Gastrocnemius medialis (tissue), 4 donors: Measurements from ENCODE around the gene PSTPIP1. TPM values are rescaled to one million over a fixed set of nuclear protein-coding genes. Genes with fewer than 3 reads are reported as not detected.

ENCODE experiments used
- ATAC-seq, 2 donors: fragments of 150-250 bp; one replicate each; pipeline ENCODE4 v1.9.1; 2016
- DNase-seq, 2 donors: peaks; one replicate each; pipeline ENCODE4 v3.0.0-alpha.2; 2019
- H3K27ac ChIP-seq, 4 donors: fragments of 200-600 bp; sonication (generic); 1 replicate in 1 of 4; 2 replicates in 3 of 4; pipeline ENCODE4 v1.5.1; 2016 to 2018; ENCODE audit warnings: mild to moderate bottlenecking in 2 of 4, moderate library complexity in 1 of 4
- H3K27me3 ChIP-seq, 3 donors: fragments of 200-600 bp; sonication (generic) in 2 of 3; 1 replicate in 1 of 3; 2 replicates in 2 of 3; pipeline versions ENCODE4 v1.5.1 to v1.6.0; 2016 to 2019; ENCODE audit warnings: mild to moderate bottlenecking in 1 of 3, moderate library complexity in 1 of 3
- H3K36me3 ChIP-seq, 2 donors: fragments of 200-600 bp; sonication (generic) in 1 of 2; one replicate each; pipeline ENCODE4 v1.5.1; 2017 to 2018
- H3K4me1 ChIP-seq, 2 donors: fragments of 200-600 bp; sonication (generic) in 1 of 2; one replicate each; pipeline ENCODE4 v1.5.1; 2016 to 2017; ENCODE audit warnings: mild to moderate bottlenecking in 2 of 2
- H3K4me3 ChIP-seq, 4 donors: fragments of 200-600 bp; sonication (generic) in 3 of 4; 1 replicate in 1 of 4; 2 replicates in 3 of 4; pipeline ENCODE4 v1.5.1; 2016 to 2019; ENCODE audit warnings: mild to moderate bottlenecking in 2 of 4
- H3K9me3 ChIP-seq, 3 donors: fragments of 200-600 bp; sonication (generic) in 2 of 3; 1 replicate in 1 of 3; 2 replicates in 2 of 3; pipeline ENCODE4 v1.5.1; 2016 to 2019
- CTCF ChIP-seq, 5 experiments: fragments of 450-650 bp in 3 of 5; fragments of 200-600 bp in 2 of 5; sonication (generic) in 2 of 5; IDR thresholded peaks in 4 of 5; conservative IDR thresholded peaks in 1 of 5; 1 replicate in 4 of 5; 2 replicates in 1 of 5; pipeline ENCODE4 v1.5.1; 2016 to 2019; ENCODE audit warnings: antibody characterized with exemption in 5 of 5, mild to moderate bottlenecking in 3 of 5, moderate library complexity in 3 of 5
- POLR2A ChIP-seq, 2 donors: fragments of 450-650 bp; IDR thresholded peaks; one replicate each; pipeline ENCODE4 v1.6.1; 2017; ENCODE audit warnings: antibody characterized with exemption in 2 of 2, mild to moderate bottlenecking in 2 of 2, moderate library complexity in 2 of 2
- in situ Hi-C, 4 donors: fragments of 200-750 bp; cut with MboI; loops; one replicate each; pipeline versions ENCODE4 v1.15.0 to v1.8.0; 2017; ENCODE audit warnings: low sequenced_read_pairs in 4 of 4
- intact Hi-C: fragments of 100-400 bp; cut with DNase I; formaldehyde crosslinking; loops from one replicate; pipeline ENCODE4 v1.15.1; 2023; ENCODE audit warnings: low total_unique reads
- total RNA-seq, 4 donors: library from RNA; depleted of rRNA; stranded (reverse); fragments of >200 nt; gene quantifications; one replicate each; pipeline versions ENCODE4 v1.1.0 to v1.2.3, GENCODE V29; 2016

Gene PSTPIP1
- total RNA-seq, 4 donors from 2014 or later = 0.76 to 5.2 (median 3.1) TPM; not detected in 1

GRCh38 chr15:77069521-77070121 lies 74.7 kb downstream of the PSTPIP1 start:
- Histone ChIP-seq H3K4me1 (peaks cover 41 to 48% of the 10 kb centered on the region in 2 donors), H3K9me3 (no peaks in the 10 kb centered on the region), H3K36me3 (no peaks in the 10 kb centered on the region), H3K27me3 (no peaks in the 10 kb centered on the region), H3K27ac (peak overlapping the region; percentile 88 to 97 (median 92)), H3K4me3 (peak overlapping the region; percentile 61 to 84 (median 70))
- in situ Hi-C loops (no loop called here), intact Hi-C loops (loop anchor here (5.0 to 10.0 kb wide), 2 partner anchors 348 to 885 kb away; no protein-coding TSS in a partner anchor)
- DNase-seq (no peak), ATAC-seq (peak; percentile 19 to 23)
- no peak for TF ChIP-seq POLR2A (IDR thresholded peaks at IDR 0.05)

- Histone ChIP-seq H3K27ac (peak overlapping the region; percentile 88 to 97 (median 92)), H3K4me1 (peaks cover 35 to 43% of the 10 kb centered on the region in 2 donors), H3K27me3 (no peaks in the 10 kb centered on the region), H3K9me3 (no peaks in the 10 kb centered on the region), H3K4me3 (peak overlapping the region; percentile 61 to 84 (median 70)), H3K36me3 (no peaks in the 10 kb centered on the region)
- ATAC-seq (no peak), DNase-seq (no peak)
- no peak for TF ChIP-seq CTCF (IDR thresholded peaks at IDR 0.05 in 4 of 5, conservative IDR thresholded peaks at IDR 0.05 in 1 of 5)
- TF ChIP-seq POLR2A (IDR thresholded peaks at IDR 0.05) = peak in 1 of 2 donors; percentile 23
- intact Hi-C loops = loop anchor here (5.0 kb wide), 1 partner anchor 347 kb away; no protein-coding TSS in a partner anchor
- in situ Hi-C loops = no loop called here
Observed at GRCh38 chr15:77070180-77070494, 75.2 kb downstream of the PSTPIP1 start.

- Histone ChIP-seq H3K4me1 (peaks cover 31 to 45% of the 10 kb centered on the region in 2 donors), H3K36me3 (no peaks in the 10 kb centered on the region), H3K27me3 (no peaks in the 10 kb centered on the region), H3K4me3 (peak within 1 kb of the TSS; percentile 61 to 84 (median 70)), H3K27ac (peak within 1 kb of the TSS; percentile 88 to 97 (median 92)), H3K9me3 (no peaks in the 10 kb centered on the region)
- TF ChIP-seq CTCF (IDR thresholded peaks at IDR 0.05 in 4 of 5, conservative IDR thresholded peaks at IDR 0.05 in 1 of 5) = no peak
- peak; percentile 95 to 97 for TF ChIP-seq POLR2A (IDR thresholded peaks at IDR 0.05)
- intact Hi-C loops = loop anchor here (5.0 kb wide), 1 partner anchor 347 kb away; no protein-coding TSS in a partner anchor
- in situ Hi-C loops = no loop called here
- DNase-seq (peak; percentile 88 to 93), ATAC-seq (peak; percentile 91)
Observed at GRCh38 chr15:77070495-77071304, 75.8 kb downstream of the PSTPIP1 start, which contains the start of gene TSPAN3. TSPAN3 (minus strand) TSS chr15:77071109; CDS start chr15:77070954, 155 bp downstream.

GRCh38 chr15:77071305-77072223 lies 76.6 kb downstream of the PSTPIP1 start:
- H3K4me1 ChIP-seq = peaks cover 31 to 40% of the 10 kb centered on the region in 2 donors
- H3K9me3 ChIP-seq = no peaks in the 10 kb centered on the region
- in situ Hi-C loops (no loop called here), intact Hi-C loops (loop anchor here (5.0 kb wide), 1 partner anchor 346 kb away; no protein-coding TSS in a partner anchor)
- no peaks in the 10 kb centered on the region for H3K36me3 ChIP-seq
- peak overlapping the region; percentile 88 to 97 (median 92) for H3K27ac ChIP-seq
- ATAC-seq (no peak), DNase-seq (no peak)
- no peaks in the 10 kb centered on the region for H3K27me3 ChIP-seq
- H3K4me3 ChIP-seq = peak overlapping the region in 2 of 4 donors; percentile 67 to 84
- TF ChIP-seq POLR2A (IDR thresholded peaks at IDR 0.05) (no peak), CTCF (IDR thresholded peaks at IDR 0.05 in 4 of 5, conservative IDR thresholded peaks at IDR 0.05 in 1 of 5) (no peak)
